ENCODE data around the gene PNMA8B. TPM values are rescaled to one million over a fixed set of nuclear protein-coding genes. Genes with fewer than 3 reads are reported as not detected.

The PNMA8B gene
- total and polyA plus RNA-seq, 2 experiments from 2014 or later, result 0.50 to 1.0 TPM

DNA sequence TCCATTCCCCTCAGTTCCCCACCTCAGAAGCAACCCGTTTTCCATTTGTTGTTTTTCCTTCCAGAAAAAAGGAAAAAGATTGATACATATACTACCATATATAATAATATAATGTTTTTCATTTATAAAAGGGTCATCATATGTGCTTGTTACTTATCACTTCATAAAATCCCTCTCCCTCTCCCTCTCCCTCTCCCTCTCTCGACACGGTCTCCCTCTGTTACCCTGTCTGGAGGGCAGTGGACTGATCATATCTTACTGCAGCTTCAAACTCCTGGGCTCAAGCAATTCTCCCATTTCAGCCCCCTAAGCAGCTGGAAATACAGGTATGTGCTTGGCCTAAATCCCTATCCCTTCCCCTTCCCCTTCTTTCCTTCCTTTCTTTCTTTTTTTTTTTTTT is 41.4 kb downstream of the PNMA8B start:
- H3K4me2 ChIP-seq, result no peak overlapping the region
- DNase-seq (ENCODE audit: low spot score), result no peak
- no peak overlapping the region for H3K4me3 ChIP-seq
- H3K9me3 ChIP-seq (ENCODE audit: low read depth), result no peaks in the 10 kb centered on the region
- no peaks in the 10 kb centered on the region for H4K20me1 ChIP-seq (ENCODE audit: insufficient read depth, poor library complexity, severe bottlenecking)
- TF ChIP-seq EZH2phosphoT487 (IDR thresholded peaks at IDR 0.05; ENCODE audit: low read depth, severe bottlenecking, unreplicated experiment) (no peak), EZH2 (IDR thresholded peaks at IDR 0.05; ENCODE audit: borderline replicate concordance) (no peak)
- no peaks in the 10 kb centered on the region for H3K4me1 ChIP-seq (ENCODE audit: insufficient read depth)
- H3K27ac ChIP-seq, result no peak overlapping the region
- no peaks in the 10 kb centered on the region for H3K27me3 ChIP-seq
- no peaks in the 10 kb centered on the region for H3K9me2 ChIP-seq (replicated peaks; ENCODE audit: insufficient read depth)
- no peak overlapping the region for H2AFZ ChIP-seq
- WGBS (ENCODE audit: low lambda C conversion rate, missing lambda C conversion rate), result 68% methylated on average over 3 of the region's 3 CpGs
- H3K79me2 ChIP-seq, result no peaks in the 10 kb centered on the region
- H3K36me3 ChIP-seq (replicated peaks; ENCODE audit: insufficient read depth, low read depth), result no peaks in the 10 kb centered on the region

- no peak overlapping the region for H3K27ac ChIP-seq
- WGBS (ENCODE audit: low lambda C conversion rate, missing lambda C conversion rate), result 85% methylated on average over 6 of the region's 6 CpGs
- H4K20me1 ChIP-seq (ENCODE audit: insufficient read depth, poor library complexity, severe bottlenecking), result no peaks in the 10 kb centered on the region
- H3K4me1 ChIP-seq (ENCODE audit: insufficient read depth), result no peaks in the 10 kb centered on the region
- H3K27me3 ChIP-seq, result no peaks in the 10 kb centered on the region
- H3K36me3 ChIP-seq (replicated peaks; ENCODE audit: insufficient read depth, low read depth), result no peaks in the 10 kb centered on the region
- H3K9me3 ChIP-seq (ENCODE audit: low read depth), result no peaks in the 10 kb centered on the region
- no peaks in the 10 kb centered on the region for H3K79me2 ChIP-seq
- H2AFZ ChIP-seq, result no peak overlapping the region
- TF ChIP-seq EZH2phosphoT487 (IDR thresholded peaks at IDR 0.05; ENCODE audit: low read depth, severe bottlenecking, unreplicated experiment) (no peak), EZH2 (IDR thresholded peaks at IDR 0.05; ENCODE audit: borderline replicate concordance) (no peak)
- TF ChIP-seq, protein P1, sequence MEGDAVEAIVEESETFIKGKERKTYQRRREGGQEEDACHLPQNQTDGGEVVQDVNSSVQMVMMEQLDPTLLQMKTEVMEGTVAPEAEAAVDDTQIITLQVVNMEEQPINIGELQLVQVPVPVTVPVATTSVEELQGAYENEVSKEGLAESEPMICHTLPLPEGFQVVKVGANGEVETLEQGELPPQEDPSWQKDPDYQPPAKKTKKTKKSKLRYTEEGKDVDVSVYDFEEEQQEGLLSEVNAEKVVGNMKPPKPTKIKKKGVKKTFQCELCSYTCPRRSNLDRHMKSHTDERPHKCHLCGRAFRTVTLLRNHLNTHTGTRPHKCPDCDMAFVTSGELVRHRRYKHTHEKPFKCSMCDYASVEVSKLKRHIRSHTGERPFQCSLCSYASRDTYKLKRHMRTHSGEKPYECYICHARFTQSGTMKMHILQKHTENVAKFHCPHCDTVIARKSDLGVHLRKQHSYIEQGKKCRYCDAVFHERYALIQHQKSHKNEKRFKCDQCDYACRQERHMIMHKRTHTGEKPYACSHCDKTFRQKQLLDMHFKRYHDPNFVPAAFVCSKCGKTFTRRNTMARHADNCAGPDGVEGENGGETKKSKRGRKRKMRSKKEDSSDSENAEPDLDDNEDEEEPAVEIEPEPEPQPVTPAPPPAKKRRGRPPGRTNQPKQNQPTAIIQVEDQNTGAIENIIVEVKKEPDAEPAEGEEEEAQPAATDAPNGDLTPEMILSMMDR (IDR thresholded peaks at IDR 0.05; ENCODE audit: poor library complexity), result no peak
- no peak for DNase-seq (ENCODE audit: low spot score)
- H3K4me3 ChIP-seq, result no peak overlapping the region
- H3K9me2 ChIP-seq (replicated peaks; ENCODE audit: insufficient read depth), result no peaks in the 10 kb centered on the region
- no peak overlapping the region for H3K4me2 ChIP-seq
These were observed 42.0 kb downstream of the PNMA8B start for GRCh38 chr19:46453661-46454060.

DNA sequence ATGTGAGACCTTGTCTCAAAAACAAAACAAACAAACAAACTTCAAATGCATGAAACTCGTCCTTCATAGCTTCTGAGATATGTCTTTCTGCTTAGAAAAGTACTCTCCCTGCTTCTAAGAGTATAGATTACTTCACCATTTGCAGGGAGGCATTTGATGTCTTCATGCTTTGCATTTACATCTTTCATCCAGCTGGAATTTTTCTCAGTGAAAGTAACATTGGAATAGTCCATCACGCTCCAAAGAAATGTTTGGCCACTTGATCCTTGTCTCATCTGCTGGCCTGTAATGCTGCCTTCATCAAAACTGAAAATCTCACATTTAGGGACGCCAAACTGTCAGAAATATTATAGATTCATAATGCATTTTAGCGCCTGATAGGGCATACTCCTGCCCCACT is 43.5 kb downstream of the PNMA8B start:
- Histone ChIP-seq H3K9me2 (replicated peaks; ENCODE audit: insufficient read depth) (no peaks in the 10 kb centered on the region), H3K27ac (no peak overlapping the region), H3K27me3 (no peaks in the 10 kb centered on the region), H3K4me1 (ENCODE audit: insufficient read depth) (no peaks in the 10 kb centered on the region), H4K20me1 (ENCODE audit: insufficient read depth, poor library complexity, severe bottlenecking) (no peaks in the 10 kb centered on the region), H3K79me2 (no peaks in the 10 kb centered on the region), H3K4me3 (no peak overlapping the region), H2AFZ (no peak overlapping the region), H3K36me3 (replicated peaks; ENCODE audit: insufficient read depth, low read depth) (no peaks in the 10 kb centered on the region), H3K4me2 (no peak overlapping the region), H3K9me3 (ENCODE audit: low read depth) (no peaks in the 10 kb centered on the region)
- DNase-seq (ENCODE audit: low spot score), result no peak
- no peak for TF ChIP-seq EZH2phosphoT487 (IDR thresholded peaks at IDR 0.05; ENCODE audit: low read depth, severe bottlenecking, unreplicated experiment)
- no peak for TF ChIP-seq EZH2 (IDR thresholded peaks at IDR 0.05; ENCODE audit: borderline replicate concordance)
- TF ChIP-seq, protein P1 (IDR thresholded peaks at IDR 0.05; ENCODE audit: poor library complexity), result no peak
- WGBS (ENCODE audit: low lambda C conversion rate, missing lambda C conversion rate), result 56% methylated on average over 4 of the region's 4 CpGs

- WGBS (ENCODE audit: low lambda C conversion rate, missing lambda C conversion rate), result 84% methylated on average over 6 of the region's 6 CpGs
- Histone ChIP-seq H3K4me2 (no peak overlapping the region), H3K9me2 (replicated peaks; ENCODE audit: insufficient read depth) (no peaks in the 10 kb centered on the region), H2AFZ (no peak overlapping the region), H3K27ac (no peak overlapping the region), H4K20me1 (ENCODE audit: insufficient read depth, poor library complexity, severe bottlenecking) (no peaks in the 10 kb centered on the region), H3K27me3 (no peaks in the 10 kb centered on the region), H3K4me3 (no peak overlapping the region), H3K4me1 (ENCODE audit: insufficient read depth) (no peaks in the 10 kb centered on the region), H3K79me2 (no peaks in the 10 kb centered on the region), H3K9me3 (ENCODE audit: low read depth) (no peaks in the 10 kb centered on the region), H3K36me3 (replicated peaks; ENCODE audit: insufficient read depth, low read depth) (no peaks in the 10 kb centered on the region)
- TF ChIP-seq, protein P1 (IDR thresholded peaks at IDR 0.05; ENCODE audit: poor library complexity), result no peak
- TF ChIP-seq EZH2phosphoT487 (IDR thresholded peaks at IDR 0.05; ENCODE audit: low read depth, severe bottlenecking, unreplicated experiment), result no peak
- TF ChIP-seq EZH2 (IDR thresholded peaks at IDR 0.05; ENCODE audit: borderline replicate concordance), result no peak
- DNase-seq (ENCODE audit: low spot score), result no peak
These were observed 44.3 kb downstream of the PNMA8B start for GRCh38 chr19:46451352-46451751.
